ENCODE data around the gene AHNAK2.

Gene AHNAK2

DNA sequence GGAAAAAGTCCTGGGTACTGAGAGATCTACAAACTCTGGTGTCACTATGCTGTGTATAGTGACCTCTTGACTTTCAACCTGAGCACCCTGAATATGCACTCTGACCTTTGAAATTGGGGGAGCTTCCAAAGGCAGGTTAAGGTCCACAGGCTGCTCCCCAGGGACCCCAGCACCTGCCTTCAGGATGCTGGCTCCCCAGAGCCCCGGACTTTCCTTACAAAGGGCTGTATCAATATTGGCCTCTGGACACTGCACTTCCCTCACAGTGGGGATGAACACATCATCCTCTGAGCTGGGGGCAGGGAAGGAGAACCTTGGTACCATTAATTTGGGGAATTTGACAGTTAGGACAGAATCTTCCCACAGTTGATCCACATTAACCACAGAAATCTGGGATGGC lies 39.2 kb downstream of the AHNAK2 start:
- Histone ChIP-seq H3F3A (ENCODE audit: control insufficient read depth, insufficient read depth) (no peaks in the 10 kb centered on the region), H3K36me3 (ENCODE audit: control insufficient read depth, low read length) (no peaks in the 10 kb centered on the region), H3K27me3 (ENCODE audit: control insufficient read depth, low read length) (peaks cover 38% of the 10 kb centered on the region), H3K27ac (ENCODE audit: low read depth, low read length) (no peak overlapping the region), H3K79me2 (ENCODE audit: control insufficient read depth, low read length) (no peaks in the 10 kb centered on the region), H3K4me1 (ENCODE audit: control insufficient read depth, low read length) (peaks cover 3% of the 10 kb centered on the region; the same call in 1 of the 2 replicates), H3K9me2 (replicated peaks; ENCODE audit: control insufficient read depth, low read length) (no peaks in the 10 kb centered on the region), H3K4me2 (ENCODE audit: low read length) (no peak overlapping the region), H4K20me1 (ENCODE audit: control insufficient read depth, insufficient read depth, low read depth, low read length) (no peaks in the 10 kb centered on the region; the same call in 1 of the 2 replicates), H3K4me3 (ENCODE audit: low read length) (no peak overlapping the region), H3K9me3 (ENCODE audit: control insufficient read depth, insufficient read depth, low read length) (no peaks in the 10 kb centered on the region)
- no peak for TF ChIP-seq EZH2phosphoT487 (IDR thresholded peaks at IDR 0.05; ENCODE audit: borderline replicate concordance, low read length)
- TF ChIP-seq, protein P1, sequence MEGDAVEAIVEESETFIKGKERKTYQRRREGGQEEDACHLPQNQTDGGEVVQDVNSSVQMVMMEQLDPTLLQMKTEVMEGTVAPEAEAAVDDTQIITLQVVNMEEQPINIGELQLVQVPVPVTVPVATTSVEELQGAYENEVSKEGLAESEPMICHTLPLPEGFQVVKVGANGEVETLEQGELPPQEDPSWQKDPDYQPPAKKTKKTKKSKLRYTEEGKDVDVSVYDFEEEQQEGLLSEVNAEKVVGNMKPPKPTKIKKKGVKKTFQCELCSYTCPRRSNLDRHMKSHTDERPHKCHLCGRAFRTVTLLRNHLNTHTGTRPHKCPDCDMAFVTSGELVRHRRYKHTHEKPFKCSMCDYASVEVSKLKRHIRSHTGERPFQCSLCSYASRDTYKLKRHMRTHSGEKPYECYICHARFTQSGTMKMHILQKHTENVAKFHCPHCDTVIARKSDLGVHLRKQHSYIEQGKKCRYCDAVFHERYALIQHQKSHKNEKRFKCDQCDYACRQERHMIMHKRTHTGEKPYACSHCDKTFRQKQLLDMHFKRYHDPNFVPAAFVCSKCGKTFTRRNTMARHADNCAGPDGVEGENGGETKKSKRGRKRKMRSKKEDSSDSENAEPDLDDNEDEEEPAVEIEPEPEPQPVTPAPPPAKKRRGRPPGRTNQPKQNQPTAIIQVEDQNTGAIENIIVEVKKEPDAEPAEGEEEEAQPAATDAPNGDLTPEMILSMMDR (IDR thresholded peaks at IDR 0.05; ENCODE audit: low read depth, low read length, poor library complexity, severe bottlenecking): no peak

DNA sequence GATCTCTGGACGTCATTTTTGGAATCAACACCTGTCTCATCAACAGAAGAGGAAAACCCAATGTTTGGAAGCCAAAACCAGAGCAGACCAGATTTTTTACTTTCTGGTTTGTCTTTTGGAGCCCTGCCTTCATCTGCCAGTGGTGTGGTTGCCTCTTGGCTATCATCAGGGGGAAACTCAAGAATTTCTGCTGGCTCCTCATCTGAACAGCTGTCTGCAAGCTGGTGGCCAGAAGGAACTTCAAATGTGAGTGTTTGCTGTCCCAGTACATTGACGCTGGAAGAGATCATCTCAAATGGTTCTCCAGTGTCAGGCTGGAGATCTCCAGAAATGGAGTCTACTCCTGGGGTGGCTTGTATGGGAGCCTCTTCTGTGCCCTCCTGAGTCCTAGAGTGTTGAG lies 39.7 kb downstream of the AHNAK2 start:
- Histone ChIP-seq H3K27ac (ENCODE audit: low read depth, low read length) (no peak overlapping the region), H3K9me2 (replicated peaks; ENCODE audit: control insufficient read depth, low read length) (no peaks in the 10 kb centered on the region), H3K36me3 (ENCODE audit: control insufficient read depth, low read length) (no peaks in the 10 kb centered on the region), H3F3A (ENCODE audit: control insufficient read depth, insufficient read depth) (no peaks in the 10 kb centered on the region), H3K9me3 (ENCODE audit: control insufficient read depth, insufficient read depth, low read length) (no peaks in the 10 kb centered on the region), H3K4me1 (ENCODE audit: control insufficient read depth, low read length) (peaks cover 3% of the 10 kb centered on the region; the same call in 1 of the 2 replicates), H3K4me3 (ENCODE audit: low read length) (no peak overlapping the region), H3K4me2 (ENCODE audit: low read length) (no peak overlapping the region), H3K79me2 (ENCODE audit: control insufficient read depth, low read length) (no peaks in the 10 kb centered on the region), H4K20me1 (ENCODE audit: control insufficient read depth, insufficient read depth, low read depth, low read length) (no peaks in the 10 kb centered on the region; the same call in 1 of the 2 replicates), H3K27me3 (ENCODE audit: control insufficient read depth, low read length) (peaks cover 38% of the 10 kb centered on the region)
- no peak; the same call in 1 of the 2 replicates for TF ChIP-seq EZH2phosphoT487 (IDR thresholded peaks at IDR 0.05; ENCODE audit: borderline replicate concordance, low read length)
- TF ChIP-seq, protein P1 (IDR thresholded peaks at IDR 0.05; ENCODE audit: low read depth, low read length, poor library complexity, severe bottlenecking): no peak

DNA sequence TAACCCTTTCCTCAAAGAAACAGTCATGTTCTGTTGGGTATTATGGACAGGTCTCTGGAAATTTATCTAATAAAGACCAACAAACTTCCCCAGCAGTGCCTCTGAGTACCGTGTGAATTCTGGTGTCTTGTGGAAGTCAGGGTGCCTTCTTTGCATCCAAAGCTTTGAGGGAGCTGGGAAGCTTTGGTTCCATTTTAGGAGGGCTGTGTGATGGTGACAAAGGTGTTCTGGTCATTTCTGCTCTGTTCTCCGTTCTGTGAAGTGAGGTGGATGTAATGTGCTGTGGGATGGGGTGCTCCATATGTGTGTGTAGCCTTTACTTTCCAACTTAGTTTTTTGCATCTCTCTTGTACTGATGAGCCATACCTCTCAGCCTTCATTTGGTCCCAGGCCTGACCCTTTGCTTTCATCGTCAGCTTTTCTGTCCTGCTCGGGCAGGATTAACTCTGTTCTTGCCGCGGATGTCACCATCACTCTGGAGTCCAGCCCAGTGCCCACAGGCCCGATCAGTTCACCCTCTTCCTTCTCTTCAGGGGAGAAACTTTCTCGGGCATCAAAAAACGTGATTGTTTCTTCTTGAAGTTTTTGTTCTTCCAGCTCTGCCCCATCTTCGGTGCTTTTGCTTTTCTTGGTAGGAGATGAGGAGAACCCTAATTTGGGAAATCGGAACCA lies 40.3 kb downstream of the AHNAK2 start:
- Histone ChIP-seq H3K9me3 (ENCODE audit: control insufficient read depth, insufficient read depth, low read length) (no peaks in the 10 kb centered on the region), H3K27ac (ENCODE audit: low read depth, low read length) (no peak overlapping the region), H3K27me3 (ENCODE audit: control insufficient read depth, low read length) (peaks cover 38% of the 10 kb centered on the region), H3K79me2 (ENCODE audit: control insufficient read depth, low read length) (no peaks in the 10 kb centered on the region), H3K4me2 (ENCODE audit: low read length) (no peak overlapping the region), H3K4me1 (ENCODE audit: control insufficient read depth, low read length) (peaks cover 7% of the 10 kb centered on the region; the same call in 1 of the 2 replicates), H3K9me2 (replicated peaks; ENCODE audit: control insufficient read depth, low read length) (no peaks in the 10 kb centered on the region), H3K36me3 (ENCODE audit: control insufficient read depth, low read length) (no peaks in the 10 kb centered on the region), H3K4me3 (ENCODE audit: low read length) (no peak overlapping the region), H3F3A (ENCODE audit: control insufficient read depth, insufficient read depth) (no peaks in the 10 kb centered on the region), H4K20me1 (ENCODE audit: control insufficient read depth, insufficient read depth, low read depth, low read length) (no peaks in the 10 kb centered on the region; the same call in 1 of the 2 replicates)
- TF ChIP-seq EZH2phosphoT487 (IDR thresholded peaks at IDR 0.05; ENCODE audit: borderline replicate concordance, low read length): no peak
- TF ChIP-seq, protein P1 (IDR thresholded peaks at IDR 0.05; ENCODE audit: low read depth, low read length, poor library complexity, severe bottlenecking): no peak

Measured in DOHH2 (cell line).